Panc1 (cell line): Measurements from ENCODE around the gene JAZF1. TPM values are rescaled to one million over a fixed set of nuclear protein-coding genes. Genes with fewer than 3 reads are reported as not detected.
A peak's percentile ranks its signal among the peaks of the same experiment; 100 is the strongest.

Experiments used
- ATAC-seq: fragments of 200-7000 bp; cut with Tn5 transposase; 2 replicates; pipeline ENCODE4 v1.9.1; 2020; ENCODE audit warnings: mild to moderate bottlenecking, moderate library complexity
- BruUV-seq: library from RNA; stranded (reverse); fragments of 400-500 nt; replicated peaks from 2 replicates; lab custom pipeline; 2021; lab: Mats Ljungman, UMichigan
- CTCF ChIA-PET: fragments of 300-600 bp; sonication (Branson Sonifier 250); formaldehyde crosslinking; loops from one replicate; lab custom pipeline; 2022; ENCODE audit warnings: antibody characterized with exemption; lab: Charles Lee
- POLR2A ChIA-PET: fragments of 300-600 bp; sonication (Branson Sonifier 250); formaldehyde crosslinking; loops from one replicate; lab custom pipeline; 2022; ENCODE audit warnings: antibody characterized with exemption; lab: Charles Lee
- DNase-seq: peaks from one replicate; pipeline ENCODE4 v3.0.0-alpha.2; 2010; ENCODE audit warnings: low read depth, low spot score
- H3K27ac ChIP-seq: 2 replicates; pipeline ENCODE4 v1.5.1; 2011; ENCODE audit warnings: mild to moderate bottlenecking, low read length, inconsistent platforms
- H3K27me3 ChIP-seq: fragments of 200-500 bp; sonication (Bioruptor generic); 2 replicates; pipeline ENCODE4 v1.6.0; 2014; ENCODE audit warnings: low read length, inconsistent platforms; ENCODE audit not compliant: control insufficient read depth, insufficient read depth
- H3K36me3 ChIP-seq: fragments of 200-500 bp; sonication (Bioruptor generic); 2 replicates; pipeline ENCODE4 v1.5.1; 2014; ENCODE audit warnings: inconsistent platforms, mild to moderate bottlenecking, low read length, moderate library complexity; ENCODE audit not compliant: control insufficient read depth, insufficient read depth
- H3K4me1 ChIP-seq: 2 replicates; pipeline ENCODE4 v1.5.1; 2011; ENCODE audit warnings: inconsistent platforms, mild to moderate bottlenecking, low read length, moderate library complexity; ENCODE audit not compliant: control insufficient read depth, insufficient read depth
- H3K4me3 ChIP-seq, 2 experiments: 2 replicates each; pipeline ENCODE4 v1.5.1; 2011 to 2012; ENCODE audit warnings: low read depth in 2 of 2, low read length in 2 of 2, mild to moderate bottlenecking in 2 of 2, inconsistent platforms in 1 of 2, moderate library complexity in 1 of 2
- H3K9me3 ChIP-seq: fragments of 200-500 bp; sonication (Bioruptor generic); 2 replicates; pipeline ENCODE4 v1.5.1; 2014; ENCODE audit warnings: low read depth, mild to moderate bottlenecking, inconsistent platforms, low read length, moderate library complexity; ENCODE audit not compliant: control insufficient read depth, insufficient read depth
- CTCF ChIP-seq: fragments of 450-650 bp; IDR thresholded peaks from 2 replicates; pipeline ENCODE4 v1.5.1; 2017; ENCODE audit warnings: mild to moderate bottlenecking
- POLR2AphosphoS5 ChIP-seq: IDR thresholded peaks from 2 replicates; pipeline ENCODE4 v1.6.1; 2012; ENCODE audit warnings: mild to moderate bottlenecking, low read depth, low read length, moderate library complexity
- REST ChIP-seq, 2 experiments: IDR thresholded peaks; 2 replicates each; pipeline ENCODE4 v1.6.1; 2011 to 2012; ENCODE audit warnings: low read depth in 2 of 2, control low read depth in 1 of 2, low read length in 1 of 2, mild to moderate bottlenecking in 1 of 2, moderate library complexity in 1 of 2; ENCODE audit not compliant: insufficient read depth in 1 of 2
- SIN3A ChIP-seq: IDR thresholded peaks from 2 replicates; pipeline ENCODE4 v1.6.1; 2012; ENCODE audit warnings: low read depth, mild to moderate bottlenecking, low read length, moderate library complexity, borderline replicate concordance; ENCODE audit not compliant: insufficient read depth
- TCF7L2 ChIP-seq: IDR thresholded peaks from 2 replicates; pipeline ENCODE4 v1.6.1; 2011; ENCODE audit warnings: mild to moderate bottlenecking, low read depth, low read length, inconsistent platforms
- in situ Hi-C: cut with HindIII; loops from 2 replicates; pipeline ENCODE4 v1.10.0; 2016; ENCODE audit warnings: low sequenced_read_pairs, low pct_unique_long_range_greater_than_20kb
- intact Hi-C: fragments of 100-400 bp; cut with micrococcal nuclease; formaldehyde crosslinking; loops from one replicate; pipeline ENCODE4 v1.10.0; 2022; ENCODE audit not compliant: unreplicated experiment
- total RNA-seq: library from RNA; stranded (reverse); gene quantifications from one replicate; pipeline ENCODE4 v1.2.1, GENCODE V29; 2021; ENCODE audit not compliant: unreplicated experiment

JAZF1 gene
- total RNA-seq, 1 experiment from 2014 or later: 8.8 TPM

DNA sequence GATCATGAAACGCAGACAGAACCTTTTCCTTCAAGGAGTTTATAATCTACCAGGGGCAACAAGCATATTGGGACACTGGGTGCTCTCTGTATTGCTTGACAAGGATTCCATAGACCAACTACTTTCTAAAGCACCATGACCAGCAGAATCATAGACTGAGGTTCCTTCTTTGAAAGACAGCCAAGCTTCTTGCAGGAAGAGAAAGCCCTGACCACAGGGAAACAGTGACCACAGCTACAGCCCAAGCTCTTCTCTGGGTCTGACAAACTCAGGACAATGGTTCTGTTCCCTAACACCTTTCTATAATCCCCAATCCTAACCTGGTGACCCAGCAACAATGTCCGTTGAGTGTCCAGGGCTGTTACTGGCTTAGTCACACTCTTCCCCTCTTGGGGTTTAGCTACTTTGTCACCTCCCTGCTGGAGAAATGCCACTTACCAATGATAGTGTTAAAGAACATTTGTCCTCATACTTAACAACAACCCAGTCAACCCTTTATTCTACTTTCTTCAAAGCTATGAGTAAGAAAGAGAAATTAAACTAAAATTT is 155.7 kb downstream of the JAZF1 start:
- Histone ChIP-seq H3K4me3 (no peak overlapping the region), H3K9me3 (no peaks in the 10 kb centered on the region), H3K4me1 (peaks cover 10% of the 10 kb centered on the region), H3K36me3 (no peaks in the 10 kb centered on the region), H3K27me3 (no peaks in the 10 kb centered on the region), H3K27ac (peak overlapping the region; percentile 5; the same call in 1 of the 2 replicates)
- in situ Hi-C loops (no loop called here), intact Hi-C loops (loop anchor here (5.0 to 10.0 kb wide), 3 partner anchors 52 to 240 kb away; no protein-coding TSS in a partner anchor)
- ChIA-PET CTCF (no interaction called here), POLR2A (no interaction called here)
- no peak for TF ChIP-seq SIN3A
- no peak for TF ChIP-seq POLR2AphosphoS5
- TF ChIP-seq REST (IDR thresholded peaks at IDR 0.05; ENCODE audit: insufficient read depth in 1 of 2, low read depth in 2 of 2, low read length in 1 of 2): no peak
- TF ChIP-seq CTCF: no peak
- TF ChIP-seq TCF7L2: no peak
- no peak for ATAC-seq
- DNase-seq: no peak
- BruUV-seq: no TSS peak

GRCh38 chr7:28020302-28020940 is 160.2 kb downstream of the JAZF1 start:
- Histone ChIP-seq H3K9me3 (no peaks in the 10 kb centered on the region), H3K4me3 (peak overlapping the region in 1 of 2 experiments; percentile 21; a peak in 1 of 4 replicates), H3K27ac (peak overlapping the region; percentile 66), H3K4me1 (peaks cover 8% of the 10 kb centered on the region), H3K36me3 (no peaks in the 10 kb centered on the region), H3K27me3 (no peaks in the 10 kb centered on the region)
- POLR2A ChIA-PET: no interaction called here
- TF ChIP-seq SIN3A (no peak), CTCF (peak; percentile 96), POLR2AphosphoS5 (no peak)
- BruUV-seq: no TSS peak
- in situ Hi-C loops (no loop called here), intact Hi-C loops (loop anchor here (1.0 to 10.0 kb wide), 5 partner anchors 57 to 824 kb away; no protein-coding TSS in a partner anchor)
- DNase-seq (peak; percentile 81), ATAC-seq (peak; percentile 95)
- CTCF ChIA-PET: interaction anchor here (0.9 to 1.3 kb wide), 4 partner anchors 35 to 824 kb away, joined by 3 to 4 read pairs (median 4); no protein-coding TSS in a partner anchor
